NT2/D1 (cell line): ENCODE results near the gene RNF13.

Experiments
- DNase-seq: peaks from one replicate; pipeline ENCODE4 v3.0.0-alpha.2; 2011; ENCODE audit warnings: low read depth, low spot score
- H3K27me3 ChIP-seq: 2 replicates; pipeline ENCODE4 v1.6.0; 2011; ENCODE audit warnings: mild to moderate bottlenecking; ENCODE audit not compliant: insufficient read length, insufficient read depth
- H3K36me3 ChIP-seq: 2 replicates; pipeline ENCODE4 v1.6.1; 2011; ENCODE audit warnings: mild to moderate bottlenecking, low read length, mixed read lengths; ENCODE audit not compliant: insufficient read depth, insufficient read length
- H3K4me1 ChIP-seq: 2 replicates; pipeline ENCODE4 v1.5.1; 2011; ENCODE audit not compliant: insufficient read depth, insufficient read length
- H3K4me3 ChIP-seq: 2 replicates; pipeline ENCODE4 v1.5.1; 2011; ENCODE audit warnings: low read depth; ENCODE audit not compliant: insufficient read length
- H3K9ac ChIP-seq: 2 replicates; pipeline ENCODE4 v1.6.0; 2011; ENCODE audit warnings: low read depth; ENCODE audit not compliant: insufficient read length
- H3K9me3 ChIP-seq: 2 replicates; pipeline ENCODE4 v1.5.1; 2011; ENCODE audit warnings: mild to moderate bottlenecking, low read length; ENCODE audit not compliant: insufficient read depth
- SUZ12 ChIP-seq: IDR thresholded peaks from 2 replicates; pipeline ENCODE4 v1.6.1; 2011; ENCODE audit not compliant: insufficient read length, insufficient read depth; ENCODE audit errors: extremely low read depth
- YY1 ChIP-seq: IDR thresholded peaks from 2 replicates; pipeline ENCODE4 v1.6.1; 2011; ENCODE audit not compliant: insufficient read length, insufficient read depth
- ZNF274 ChIP-seq: IDR thresholded peaks from 2 replicates; pipeline ENCODE4 v1.6.1; 2011; ENCODE audit warnings: mild to moderate bottlenecking, low read depth, low read length

RNF13 gene

GRCh38 chr3:149812606-149813366 lies at the start of gene RNF13:
Gene RNF13, plus strand, starts transcription at chr3:149813215. Its CDS starts 32,812 bp downstream, at chr3:149846027.
- Histone ChIP-seq H3K36me3 (no peaks in the 10 kb centered on the region), H3K9me3 (no peaks in the 10 kb centered on the region), H3K4me1 (no peaks in the 10 kb centered on the region), H3K4me3 (peak within 1 kb of the TSS; percentile 69), H3K27me3 (no peaks in the 10 kb centered on the region), H3K9ac (peak within 1 kb of the TSS; percentile 93)
- peak; percentile 83 for DNase-seq
- no peak for TF ChIP-seq SUZ12
- TF ChIP-seq ZNF274, result no peak
- TF ChIP-seq YY1, result no peak

GRCh38 chr3:149763565-149764195 lies 49.3 kb upstream of the RNF13 start:
- DNase-seq, result no peak
- Histone ChIP-seq H3K4me1 (no peaks in the 10 kb centered on the region), H3K36me3 (no peaks in the 10 kb centered on the region), H3K4me3 (no peak overlapping the region), H3K27me3 (no peaks in the 10 kb centered on the region), H3K9ac (no peak overlapping the region), H3K9me3 (no peaks in the 10 kb centered on the region)
- TF ChIP-seq YY1 (no peak), ZNF274 (no peak), SUZ12 (no peak)

GRCh38 chr3:149764302-149764701 lies 48.7 kb upstream of the RNF13 start:
- Histone ChIP-seq H3K9me3 (no peaks in the 10 kb centered on the region), H3K27me3 (no peaks in the 10 kb centered on the region), H3K36me3 (no peaks in the 10 kb centered on the region), H3K4me1 (no peaks in the 10 kb centered on the region), H3K4me3 (no peak overlapping the region), H3K9ac (no peak overlapping the region)
- no peak for DNase-seq
- TF ChIP-seq YY1 (no peak), ZNF274 (no peak), SUZ12 (no peak)

- DNase-seq, result no peak
- Histone ChIP-seq H3K9ac (no peak overlapping the region), H3K27me3 (no peaks in the 10 kb centered on the region), H3K36me3 (no peaks in the 10 kb centered on the region), H3K4me1 (no peaks in the 10 kb centered on the region), H3K4me3 (no peak overlapping the region), H3K9me3 (no peaks in the 10 kb centered on the region)
- no peak for TF ChIP-seq YY1
- no peak for TF ChIP-seq SUZ12
- TF ChIP-seq ZNF274, result no peak
Observed at GRCh38 chr3:149765762-149766334, 47.2 kb upstream of the RNF13 start.

- no peak for DNase-seq
- H3K4me3 ChIP-seq, result no peak overlapping the region
- no peaks in the 10 kb centered on the region for H3K27me3 ChIP-seq
- H3K36me3 ChIP-seq, result no peaks in the 10 kb centered on the region
- TF ChIP-seq YY1, result no peak
- no peak for TF ChIP-seq SUZ12
- TF ChIP-seq ZNF274, result no peak
- no peak overlapping the region for H3K9ac ChIP-seq
- H3K9me3 ChIP-seq, result no peaks in the 10 kb centered on the region
- H3K4me1 ChIP-seq, result peaks cover 2% of the 10 kb centered on the region
Observed at GRCh38 chr3:149767720-149768119, 45.3 kb upstream of the RNF13 start.

GRCh38 chr3:149768704-149769103 lies 44.3 kb upstream of the RNF13 start:
- DNase-seq, result no peak
- Histone ChIP-seq H3K9me3 (no peaks in the 10 kb centered on the region), H3K4me1 (peaks cover 3% of the 10 kb centered on the region), H3K36me3 (no peaks in the 10 kb centered on the region), H3K27me3 (no peaks in the 10 kb centered on the region), H3K4me3 (no peak overlapping the region), H3K9ac (no peak overlapping the region)
- TF ChIP-seq YY1 (no peak), SUZ12 (no peak), ZNF274 (no peak)

GRCh38 chr3:149770246-149770645 lies 42.8 kb upstream of the RNF13 start:
- H3K4me1 ChIP-seq, result peaks cover 3% of the 10 kb centered on the region
- no peak overlapping the region for H3K4me3 ChIP-seq
- H3K27me3 ChIP-seq, result no peaks in the 10 kb centered on the region
- no peaks in the 10 kb centered on the region for H3K36me3 ChIP-seq
- no peak overlapping the region for H3K9ac ChIP-seq
- TF ChIP-seq SUZ12 (no peak), YY1 (no peak), ZNF274 (no peak)
- H3K9me3 ChIP-seq, result no peaks in the 10 kb centered on the region
- DNase-seq, result no peak
